ENCODE data around the gene REXO5.

REXO5 gene

DNA sequence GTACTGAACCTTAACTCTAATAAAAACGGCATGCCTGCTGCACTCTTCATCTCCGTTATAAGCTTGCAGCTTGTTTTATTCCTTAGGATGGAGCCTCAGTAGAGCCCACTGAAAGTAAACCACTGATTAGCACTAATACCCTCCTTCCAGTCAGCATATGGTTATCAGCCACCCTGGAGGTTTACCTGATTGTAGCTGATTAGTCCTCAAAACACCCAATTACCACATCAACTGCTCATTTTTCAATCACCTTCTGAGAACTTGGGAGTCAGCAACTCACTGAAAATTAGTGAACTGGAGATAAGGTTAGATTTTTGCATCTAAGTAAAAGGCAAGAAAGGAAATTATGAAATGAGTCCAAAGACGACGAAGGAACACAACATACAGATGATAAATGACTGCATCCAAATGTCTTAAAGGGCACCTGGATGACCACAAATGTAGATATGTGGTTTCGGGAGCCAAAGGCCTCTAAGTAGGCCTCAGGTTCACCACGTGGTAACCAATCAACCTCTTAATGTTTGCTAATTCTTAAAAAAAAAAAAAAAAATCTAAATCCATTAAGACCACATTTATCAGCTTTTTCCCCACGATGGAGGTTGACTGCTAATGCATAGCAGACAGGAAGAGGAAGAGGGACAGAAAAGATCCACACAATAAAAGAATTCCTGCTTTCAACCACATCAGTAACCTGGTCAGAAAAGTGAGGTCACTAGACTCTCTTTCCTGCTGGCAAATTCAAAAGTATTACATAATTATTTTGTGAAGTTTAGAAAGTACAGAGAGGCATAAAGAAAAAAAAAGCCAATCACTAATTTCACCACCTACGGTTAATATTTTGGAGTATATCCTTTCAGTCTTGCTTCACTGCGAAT, 65.9 kb downstream of the REXO5 start:
- no peak for DNase-seq (ENCODE audit: low read depth in 2 of 2)

DNA sequence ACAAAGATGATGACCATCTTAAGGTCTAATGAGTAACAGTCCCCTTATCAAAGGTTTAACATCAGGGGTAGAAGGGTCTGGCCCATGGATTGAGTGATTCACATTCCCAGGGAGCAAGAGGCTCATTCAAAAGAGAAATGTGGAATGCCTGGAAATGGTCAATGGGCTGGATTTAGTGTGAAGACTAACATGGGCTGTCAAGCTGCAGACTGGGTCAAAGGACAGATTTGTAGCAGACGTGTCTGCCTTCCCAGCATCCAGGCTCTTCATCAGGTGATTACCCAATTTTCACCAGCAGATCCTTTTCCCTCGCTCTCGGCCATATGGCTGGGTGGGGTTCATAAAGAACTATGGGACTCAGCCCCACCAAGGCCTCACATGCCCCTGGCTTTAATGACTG, 67.0 kb downstream of the REXO5 start:
- DNase-seq (ENCODE audit: low read depth in 2 of 2): no peak

DNA sequence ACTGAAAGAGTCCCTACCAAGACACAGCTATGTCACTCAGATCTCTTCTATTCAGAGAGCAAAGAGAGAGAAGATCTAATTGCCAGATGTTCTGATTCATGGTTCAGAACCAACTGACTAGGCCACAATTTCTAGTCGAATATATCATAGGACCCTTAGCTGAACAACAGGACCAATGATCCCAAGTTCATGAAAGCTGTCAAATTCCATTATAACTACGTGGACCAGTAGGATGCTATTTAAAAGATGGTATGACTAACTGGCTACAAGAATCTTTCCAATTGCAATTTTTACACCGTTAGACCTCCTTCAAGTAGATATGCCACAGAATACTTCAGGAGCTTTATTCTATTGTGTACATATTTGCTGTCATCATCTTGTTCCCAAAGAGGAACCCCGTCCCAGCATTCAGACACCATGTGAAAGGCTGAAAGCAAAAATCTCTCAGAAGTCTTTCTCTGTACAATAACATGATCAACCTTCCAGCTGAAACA, 67.8 kb downstream of the REXO5 start:
- DNase-seq (ENCODE audit: low read depth in 2 of 2): no peak

DNA sequence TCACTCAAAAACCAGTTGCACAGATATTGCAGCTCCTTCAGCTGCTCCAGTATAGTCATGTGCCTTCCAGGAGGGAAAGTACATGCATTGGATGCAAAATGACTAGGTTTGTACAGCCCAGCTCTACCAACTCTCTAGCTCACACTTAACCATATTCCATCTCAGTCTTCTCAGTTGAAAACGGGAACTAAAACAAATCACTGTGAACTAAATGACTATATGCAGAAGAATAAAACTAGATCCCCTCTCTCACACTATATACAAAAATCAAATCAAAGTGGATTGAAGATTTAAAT, 69.0 kb downstream of the REXO5 start:
- DNase-seq (ENCODE audit: low read depth in 2 of 2): no peak

DNA sequence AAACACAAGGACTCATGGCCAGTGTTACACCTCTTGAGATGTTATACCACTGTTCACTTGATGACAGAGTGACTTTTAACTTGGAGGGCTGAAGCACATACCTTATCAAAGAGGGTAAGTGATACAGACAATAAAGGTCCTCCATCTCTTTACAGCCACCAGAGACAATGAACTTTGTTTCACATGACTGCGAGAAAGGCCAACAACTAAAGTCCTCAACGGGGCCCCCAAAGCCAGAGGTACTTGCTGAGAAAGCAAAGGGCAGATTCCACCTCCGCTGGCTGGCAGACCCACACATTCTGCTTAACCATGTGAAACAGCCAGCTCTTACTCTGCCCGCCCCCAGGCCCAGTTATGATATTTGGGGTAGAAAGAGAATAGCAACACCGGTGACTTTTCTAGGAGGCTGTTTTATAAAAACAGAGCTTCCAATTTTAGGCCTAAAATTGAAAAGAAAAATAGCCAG, 72.4 kb downstream of the REXO5 start:
- DNase-seq (ENCODE audit: low read depth in 2 of 2): no peak

DNA sequence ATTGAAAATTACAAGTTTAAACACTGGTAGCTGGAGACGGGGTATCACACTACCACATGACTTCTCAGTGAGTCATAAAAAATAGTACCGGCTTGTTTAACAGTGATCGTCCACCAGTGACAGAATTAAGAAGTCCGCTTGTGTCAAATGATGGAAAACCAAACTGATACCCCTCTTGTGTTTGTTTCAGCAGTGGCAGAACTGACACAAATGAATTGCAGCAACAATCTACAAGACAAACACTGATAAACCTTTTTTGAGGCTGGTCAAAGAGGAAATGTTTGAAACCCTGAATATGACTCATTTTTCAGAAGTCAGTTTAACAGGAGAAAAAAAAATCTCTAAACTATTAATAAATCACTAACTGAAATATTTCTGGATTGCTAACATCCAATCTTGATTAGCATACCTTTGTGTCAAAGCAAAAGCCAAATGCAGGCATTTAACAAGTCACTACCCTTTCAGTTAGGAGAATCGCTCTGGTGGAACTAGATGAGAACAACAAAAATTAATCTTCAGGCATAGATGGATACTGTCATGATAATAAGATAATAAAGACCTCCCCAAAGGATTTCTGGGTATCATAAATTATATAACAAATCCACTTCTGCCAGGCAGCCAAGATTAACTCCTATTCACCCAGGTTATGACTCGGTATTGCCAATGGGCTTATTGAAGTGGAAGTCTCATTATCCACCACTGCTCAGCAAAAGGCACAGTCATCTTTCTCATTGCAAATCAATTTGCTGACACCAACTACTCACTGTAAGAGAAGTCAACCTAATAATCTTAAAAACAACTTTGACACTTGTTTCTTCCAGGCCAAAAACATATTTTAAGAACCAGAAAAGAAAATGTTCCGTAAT, 73.1 kb downstream of the REXO5 start:
- DNase-seq (ENCODE audit: low read depth in 2 of 2): no peak

DNA sequence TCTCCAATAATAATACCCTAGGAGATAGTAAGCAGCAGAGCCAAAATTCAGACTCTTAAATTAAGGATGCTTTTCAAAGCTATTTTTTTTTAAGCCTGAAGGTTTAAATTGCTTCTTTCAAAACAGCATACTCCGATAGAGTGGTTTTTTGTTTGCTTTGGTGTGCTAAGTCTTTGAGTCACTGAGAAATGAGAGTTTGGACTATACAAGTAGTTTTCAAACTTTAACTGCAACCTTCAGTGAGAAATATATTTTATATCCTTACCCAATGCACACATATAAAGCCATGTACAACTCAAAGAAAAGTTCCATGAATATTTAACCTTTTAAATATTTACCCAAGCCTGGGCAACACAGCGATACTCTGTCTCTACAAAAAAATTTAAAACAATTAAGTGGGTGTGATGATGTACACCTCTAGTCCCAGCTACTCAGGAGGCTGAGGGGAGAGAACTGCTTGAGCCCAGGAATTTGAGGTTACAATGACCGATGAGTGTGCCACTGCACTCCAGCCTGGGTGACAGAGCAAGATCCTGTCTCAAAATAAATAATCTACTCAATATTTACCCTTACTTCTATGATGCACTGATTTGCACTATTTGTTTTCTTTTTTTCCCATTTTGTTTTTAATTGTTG, 74.7 kb downstream of the REXO5 start:
- DNase-seq (ENCODE audit: low read depth in 2 of 2): no peak

DNA sequence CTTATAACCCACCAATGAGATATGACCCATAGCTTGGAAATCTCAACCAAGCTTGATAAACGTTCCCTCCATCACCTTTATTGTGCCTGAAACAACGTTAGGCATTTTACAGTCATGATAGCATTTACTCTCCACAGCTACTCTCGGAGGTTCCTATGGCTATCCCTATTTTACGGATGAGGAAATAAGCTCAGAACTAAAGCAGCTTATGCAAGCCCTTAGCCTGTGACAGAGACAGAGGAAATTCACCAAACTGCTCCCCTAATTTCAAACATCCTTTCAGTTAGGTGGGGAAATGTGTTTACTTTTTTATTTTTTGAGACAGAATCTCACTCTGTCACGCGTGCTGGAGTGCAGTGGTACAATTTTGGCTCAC, 75.2 kb downstream of the REXO5 start:
- DNase-seq (ENCODE audit: low read depth in 2 of 2): no peak

DNA sequence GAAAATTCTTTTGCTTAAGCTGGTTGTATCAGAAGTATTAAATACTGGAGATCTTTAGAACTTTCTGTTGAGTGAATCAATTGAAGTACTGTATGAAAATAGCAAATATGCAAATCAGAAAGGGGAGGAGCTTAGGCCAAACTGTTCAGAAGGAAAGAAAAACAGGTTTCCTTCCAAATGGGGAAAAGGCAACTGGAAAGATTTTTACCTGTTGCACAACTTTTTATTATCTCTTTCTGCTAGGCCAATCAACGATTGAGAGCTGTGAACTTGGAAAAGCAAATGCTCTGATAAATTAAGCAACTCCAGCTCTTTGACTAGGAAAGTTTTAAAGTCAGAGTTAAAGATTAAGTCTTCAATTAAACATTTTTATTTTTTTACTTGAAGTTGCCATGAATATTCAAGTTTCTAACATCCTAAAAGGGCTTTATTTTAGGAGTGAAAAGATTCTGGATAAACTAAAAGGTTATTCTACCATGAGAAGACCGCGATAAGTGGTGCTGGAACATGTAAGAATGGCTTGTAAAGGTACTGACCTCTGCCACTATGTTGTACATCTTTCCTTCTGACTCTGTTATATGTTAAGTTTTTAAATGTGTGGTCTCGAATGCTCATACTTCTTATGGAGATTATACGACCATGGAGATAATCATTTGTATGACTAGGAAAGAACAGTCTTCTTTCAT, 77.4 kb downstream of the REXO5 start:
- DNase-seq (ENCODE audit: low read depth in 2 of 2): no peak

DNA sequence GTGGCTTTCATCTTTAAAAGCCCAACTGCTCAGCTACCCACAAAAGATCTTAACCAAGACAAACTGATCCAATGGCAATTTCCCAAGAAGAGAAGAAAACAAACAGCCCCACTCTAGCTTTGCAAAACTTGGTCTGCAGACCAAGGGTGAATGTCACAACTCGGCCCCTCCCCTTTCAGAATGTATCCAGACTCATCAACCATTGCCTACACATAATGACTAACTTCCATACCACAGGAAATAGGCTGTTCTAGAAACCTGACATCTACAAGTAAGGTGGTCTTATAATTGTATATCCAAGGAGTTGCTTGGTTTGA, 77.9 kb downstream of the REXO5 start:
- no peak for DNase-seq (ENCODE audit: low read depth in 2 of 2)

DNA sequence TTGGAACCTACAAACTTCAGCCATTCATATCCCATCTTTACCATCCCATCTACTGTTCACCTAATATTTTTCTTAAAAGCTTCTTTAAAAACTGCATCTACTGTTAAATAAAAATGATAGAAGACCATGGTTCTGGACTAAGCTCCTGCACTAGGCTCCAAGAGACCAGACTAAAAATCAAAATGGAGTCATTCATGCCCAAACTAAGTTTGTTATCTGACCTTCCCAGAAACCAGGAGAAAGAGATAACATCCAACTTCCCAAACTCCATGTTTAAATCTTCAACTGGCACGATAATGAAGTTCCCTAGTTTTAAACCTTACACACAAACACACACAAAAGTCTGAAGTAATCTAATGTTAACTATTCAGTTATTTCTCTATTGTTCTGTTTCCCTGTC, 80.0 kb downstream of the REXO5 start:
- DNase-seq (ENCODE audit: low read depth in 2 of 2): no peak

DNA sequence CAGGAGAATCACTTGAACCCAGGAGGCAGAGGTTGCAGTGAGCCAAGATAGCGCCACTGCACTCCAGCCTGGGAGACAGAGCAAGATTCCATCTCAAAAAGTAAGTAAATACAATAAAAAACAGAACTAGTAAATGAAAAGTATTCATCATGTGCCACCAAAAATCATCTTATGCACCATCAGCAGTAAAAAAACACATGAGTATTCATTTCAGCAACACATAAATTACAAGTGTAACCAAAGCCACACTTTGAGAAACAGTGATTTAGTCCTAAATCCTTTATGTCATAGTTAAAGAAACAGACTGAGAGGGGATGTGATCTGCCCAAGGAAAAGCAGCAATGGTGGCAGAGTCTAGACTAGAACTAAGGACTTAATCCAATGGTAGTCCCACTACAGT, 80.9 kb downstream of the REXO5 start:
- no peak for DNase-seq (ENCODE audit: low read depth in 2 of 2)

DNA sequence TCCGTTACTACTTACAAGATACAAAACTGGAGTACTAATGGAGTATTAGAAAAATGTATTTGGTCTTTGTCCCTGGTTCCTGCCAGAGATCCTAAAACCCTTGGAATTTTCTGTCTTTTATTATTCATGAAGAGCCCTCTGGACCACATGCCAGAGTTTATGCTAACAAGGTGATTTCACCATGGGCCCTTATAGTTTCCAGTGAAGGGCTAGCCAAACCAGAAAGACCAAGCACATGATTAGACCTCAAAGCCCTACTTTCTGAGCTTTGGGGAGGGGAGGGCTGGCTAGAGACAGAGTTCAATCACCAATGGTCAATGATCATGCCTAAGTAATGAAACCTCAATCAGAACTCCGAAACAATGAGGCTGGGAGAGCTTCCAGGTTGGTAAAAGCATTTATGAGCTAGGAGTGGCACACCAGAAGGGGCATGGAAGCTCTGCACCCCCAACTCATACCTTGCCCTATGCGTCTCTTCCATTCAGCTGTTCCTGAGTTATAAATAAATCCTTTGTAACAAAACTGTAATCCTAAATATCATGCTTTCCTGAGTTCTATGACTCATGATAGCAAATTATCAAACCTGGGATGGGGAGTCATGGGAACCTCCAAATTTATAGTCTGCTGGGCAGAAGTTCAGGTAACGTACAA, 83.4 kb downstream of the REXO5 start:
- DNase-seq (ENCODE audit: low read depth in 2 of 2): no peak

DNA sequence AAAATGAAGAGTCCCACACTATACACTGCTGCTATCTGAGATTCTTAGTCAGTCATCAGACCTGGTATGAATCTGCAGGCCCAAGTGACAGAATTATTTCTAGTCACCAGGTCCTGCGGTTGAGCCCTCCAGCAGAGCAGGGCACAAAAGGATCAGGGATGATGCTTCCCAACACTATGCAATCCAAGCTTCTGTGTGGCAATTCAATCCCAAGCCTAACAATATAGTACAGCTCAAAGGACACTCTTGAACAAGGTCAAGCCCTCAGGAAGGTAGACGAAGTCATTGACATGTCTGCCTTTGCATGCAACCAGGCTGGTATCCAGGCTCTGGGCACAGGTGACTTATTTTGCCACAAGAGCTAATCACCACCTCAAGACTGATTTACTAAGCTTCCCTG, 88.1 kb downstream of the REXO5 start:
- DNase-seq (ENCODE audit: low read depth in 2 of 2): no peak

DNA sequence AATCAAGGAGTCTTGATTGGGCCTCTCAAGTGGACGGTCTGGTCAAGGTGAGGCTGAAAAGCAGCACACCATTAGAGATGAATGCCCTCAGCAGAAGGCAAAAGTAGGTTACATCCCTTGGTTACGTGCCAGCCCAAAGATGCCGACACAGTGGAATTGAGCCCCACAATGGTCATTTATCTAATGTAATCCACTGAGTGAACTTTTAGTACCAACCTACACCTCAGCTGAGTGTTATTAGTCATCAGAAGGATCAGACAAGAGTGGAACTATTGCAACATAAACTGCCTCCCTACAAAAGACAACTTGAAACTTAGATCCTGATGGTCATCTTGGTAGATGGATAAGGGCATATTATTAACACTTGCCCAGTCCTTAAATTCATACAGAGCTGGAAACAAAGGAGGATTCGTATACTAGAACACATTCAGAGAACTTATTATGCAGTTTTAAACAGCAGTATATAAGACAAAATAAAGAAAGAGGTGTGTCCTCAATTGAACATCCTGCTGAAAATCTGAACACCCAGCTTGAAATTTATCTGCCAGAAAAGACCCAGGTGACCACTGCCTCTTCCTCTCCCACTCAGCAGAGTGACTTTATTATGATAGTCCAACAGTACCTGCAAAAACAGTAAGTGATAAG, 91.0 kb downstream of the REXO5 start:
- no peak for DNase-seq (ENCODE audit: low read depth in 2 of 2)

DNA sequence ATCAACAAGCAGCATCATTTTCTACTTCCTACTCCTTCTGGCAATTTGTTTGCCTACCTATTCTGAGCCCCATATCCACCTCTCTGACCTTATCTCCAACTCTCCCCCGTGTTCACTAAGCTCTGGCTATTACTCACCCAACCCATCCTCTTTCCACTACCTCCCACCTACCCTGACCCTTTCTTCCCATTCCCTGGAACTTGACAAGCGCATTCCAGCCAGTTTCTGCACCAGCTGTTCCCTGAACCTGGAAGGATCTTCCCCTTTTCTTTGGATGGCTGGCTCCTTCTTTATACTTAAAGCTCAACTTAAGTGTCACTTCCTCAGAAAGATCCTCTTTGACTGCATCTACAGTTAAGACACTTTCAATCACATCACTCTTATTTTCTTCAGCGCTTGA, 91.6 kb downstream of the REXO5 start:
- no peak for DNase-seq (ENCODE audit: low read depth in 2 of 2)

DNA sequence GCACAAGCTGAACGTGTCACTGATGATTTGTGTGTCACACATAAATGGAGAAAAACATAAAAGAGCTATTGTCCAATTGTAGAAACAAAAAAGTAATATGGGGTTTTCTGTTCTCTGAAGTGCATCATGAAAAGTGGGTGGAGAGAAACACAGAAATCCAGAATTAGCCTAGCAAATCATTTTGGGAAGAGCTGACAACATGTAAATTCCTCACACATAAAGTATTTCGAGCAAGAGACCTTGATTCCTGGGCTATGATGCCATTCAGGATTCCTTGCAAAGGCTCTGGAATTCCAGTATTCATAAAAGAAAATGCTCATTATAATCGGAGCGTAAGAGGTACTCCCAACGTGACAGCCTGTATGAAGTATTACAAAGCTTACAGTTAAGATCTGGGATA, 92.7 kb downstream of the REXO5 start:
- no peak for DNase-seq (ENCODE audit: low read depth in 2 of 2)

Data from stimulated activated CD8-positive, alpha-beta memory T cell treated with anti-CD3 and anti-CD28 coated beads, Interleukin-2, amount 100 ng/mL, for 48 hours (primary cell).